GM23248 (cell line): Measurements from ENCODE around the gene CR1. TPM values are rescaled to one million over a fixed set of nuclear protein-coding genes. Genes with fewer than 3 reads are reported as not detected.
A peak's percentile ranks its signal among the peaks of the same experiment; 100 is the strongest.
"Not testable (repeated sequence)": the region's sequence is repeated elsewhere in the genome, so short reads cannot be mapped to it uniquely, and the experiment has no call there.

ENCODE experiments used
- DNase-seq: peaks from one replicate; pipeline ENCODE4 v3.0.0-alpha.2; 2015
- H2AFZ ChIP-seq: fragments of 200-600 bp; sonication (generic); 2 replicates; pipeline ENCODE4 v1.6.1; 2016; ENCODE audit warnings: antibody characterized with exemption
- H3F3A ChIP-seq: fragments of 200-600 bp; sonication (generic); 2 replicates; pipeline ENCODE4 v1.6.1; 2016; ENCODE audit warnings: mild to moderate bottlenecking, antibody characterized with exemption, mixed run types; ENCODE audit not compliant: insufficient read depth
- H3K27ac ChIP-seq: fragments of 200-600 bp; sonication (generic); 2 replicates; pipeline ENCODE4 v1.5.1; 2016; ENCODE audit warnings: mild to moderate bottlenecking
- H3K27me3 ChIP-seq: fragments of 200-600 bp; sonication (generic); replicated peaks from 2 replicates; pipeline ENCODE4 v1.6.1; 2016; ENCODE audit warnings: mild to moderate bottlenecking; ENCODE audit not compliant: insufficient read depth
- H3K36me3 ChIP-seq: fragments of 200-600 bp; sonication (generic); 2 replicates; pipeline ENCODE4 v1.6.1; 2016; ENCODE audit warnings: low read depth, mild to moderate bottlenecking
- H3K4me1 ChIP-seq: fragments of 200-600 bp; sonication (generic); 2 replicates; pipeline ENCODE4 v1.6.1; 2016; ENCODE audit warnings: mild to moderate bottlenecking; ENCODE audit not compliant: insufficient read depth
- H3K4me2 ChIP-seq: fragments of 200-600 bp; sonication (generic); one replicate; pipeline ENCODE4 v1.6.1; 2016; ENCODE audit warnings: mild to moderate bottlenecking; ENCODE audit not compliant: unreplicated experiment
- H3K4me3 ChIP-seq: fragments of 200-600 bp; sonication (generic); 2 replicates; pipeline ENCODE4 v1.5.1; 2016; ENCODE audit warnings: mild to moderate bottlenecking
- H3K79me2 ChIP-seq: fragments of 200-600 bp; sonication (generic); 2 replicates; pipeline ENCODE4 v1.6.1; 2016; ENCODE audit warnings: mild to moderate bottlenecking; ENCODE audit not compliant: insufficient read depth
- H3K9ac ChIP-seq: fragments of 200-600 bp; sonication (generic); 2 replicates; pipeline ENCODE4 v1.6.1; 2016; ENCODE audit warnings: mild to moderate bottlenecking
- H3K9me2 ChIP-seq: fragments of 200-600 bp; sonication (generic); 2 replicates; pipeline ENCODE4 v1.6.1; 2016; ENCODE audit warnings: mixed run types, mild to moderate bottlenecking, moderate library complexity; ENCODE audit not compliant: insufficient read depth
- H3K9me3 ChIP-seq: fragments of 200-600 bp; sonication (generic); one replicate; pipeline ENCODE4 v1.6.1; 2017; ENCODE audit warnings: low read depth
- H4K20me1 ChIP-seq: fragments of 200-600 bp; sonication (generic); 2 replicates; pipeline ENCODE4 v1.6.0; 2016; ENCODE audit not compliant: insufficient read depth
- EZH2 ChIP-seq: fragments of 200-600 bp; sonication (generic); IDR thresholded peaks from 2 replicates; pipeline ENCODE4 v1.6.1; 2018; ENCODE audit warnings: antibody characterized with exemption, mild to moderate bottlenecking; ENCODE audit not compliant: insufficient read depth, poor library complexity, severe bottlenecking
- EZH2phosphoT487 ChIP-seq: fragments of 200-600 bp; sonication (generic); IDR thresholded peaks from 2 replicates; pipeline ENCODE4 v1.6.1; 2018; ENCODE audit warnings: antibody characterized with exemption, moderate library complexity, mild to moderate bottlenecking, low read depth; ENCODE audit not compliant: insufficient read depth
- WGBS, 2 experiments: methylation state at CpG; one replicate each; pipeline ENCODE4 v1.1.6; 2015 to 2017; ENCODE audit warnings: low lambda C conversion rate in 2 of 2, low coverage in 1 of 2; ENCODE audit errors: missing lambda C conversion rate in 2 of 2; 5-methylcytosine and 5-hydroxymethylcytosine counted together
- in situ Hi-C: fragments of 300-500 bp; cut with MboI; formaldehyde crosslinking; loops from 2 replicates; pipeline ENCODE4 v1.15.0; 2020
- polyA plus RNA-seq: library from polyadenylated mRNA; unstranded; fragments of >200 nt; fragmentation: Nextera tagmentation; extraction: Ambion mirVana; gene quantifications from 2 replicates; pipeline ENCODE4 v1.2.1, GENCODE V29; 2016
- total RNA-seq: library from RNA; depleted of rRNA; stranded (reverse); fragments of >200 nt; shearing (Covaris generic); gene quantifications from 2 replicates; pipeline ENCODE4 v1.2.3, GENCODE V29; 2014

Gene CR1
- total and polyA plus RNA-seq, 2 experiments from 2014 or later, result not detected

- in situ Hi-C loops, result no loop called here
- 16 to 19% methylated on average over 2 of the region's 2 CpGs for WGBS, 2 experiments
- Histone ChIP-seq H3K9me2 (no peaks in the 10 kb centered on the region), H3K36me3 (no peaks in the 10 kb centered on the region), H3F3A (no peaks in the 10 kb centered on the region), H3K4me2 (no peak overlapping the region), H3K4me1 (no peaks in the 10 kb centered on the region), H3K27me3 (peaks cover 8% of the 10 kb centered on the region; the same call in 1 of the 2 replicates), H3K4me3 (no peak overlapping the region), H3K27ac (no peak overlapping the region), H3K79me2 (no peaks in the 10 kb centered on the region), H2AFZ (no peak overlapping the region), H3K9me3 (no peaks in the 10 kb centered on the region), H4K20me1 (no peaks in the 10 kb centered on the region), H3K9ac (no peak overlapping the region)
- DNase-seq, result peak; percentile 31
- TF ChIP-seq EZH2phosphoT487, result no peak
- no peak for TF ChIP-seq EZH2
Measured at GRCh38 chr1:207654320-207654719, 158.4 kb downstream of the CR1 start.

GRCh38 chr1:207658408-207658807, 162.5 kb downstream of the CR1 start:
- in situ Hi-C loops, result no loop called here
- H4K20me1 ChIP-seq, result no peaks in the 10 kb centered on the region
- DNase-seq, result no peak
- H3K4me1 ChIP-seq, result no peaks in the 10 kb centered on the region
- no peaks in the 10 kb centered on the region for H3K36me3 ChIP-seq
- peaks cover 8% of the 10 kb centered on the region; the same call in 1 of the 2 replicates for H3K27me3 ChIP-seq
- no peak overlapping the region for H3K4me2 ChIP-seq
- H3K79me2 ChIP-seq, result no peaks in the 10 kb centered on the region
- H3K9me3 ChIP-seq, result no peaks in the 10 kb centered on the region
- H3K9me2 ChIP-seq, result no peaks in the 10 kb centered on the region
- no peak overlapping the region for H3K9ac ChIP-seq
- 64 to 66% methylated on average over 7 of the region's 7 CpGs for WGBS, 2 experiments
- H3K4me3 ChIP-seq, result no peak overlapping the region
- H3F3A ChIP-seq, result no peaks in the 10 kb centered on the region
- H2AFZ ChIP-seq, result no peak overlapping the region
- TF ChIP-seq EZH2, result no peak
- no peak for TF ChIP-seq EZH2phosphoT487
- no peak overlapping the region for H3K27ac ChIP-seq

- Histone ChIP-seq H4K20me1 (no peaks in the 10 kb centered on the region), H3K4me3 (no peak overlapping the region), H2AFZ (no peak overlapping the region), H3F3A (no peaks in the 10 kb centered on the region), H3K27me3 (peaks cover 8% of the 10 kb centered on the region; the same call in 1 of the 2 replicates), H3K79me2 (no peaks in the 10 kb centered on the region), H3K4me1 (no peaks in the 10 kb centered on the region), H3K9ac (no peak overlapping the region), H3K36me3 (no peaks in the 10 kb centered on the region), H3K9me3 (no peaks in the 10 kb centered on the region), H3K9me2 (no peaks in the 10 kb centered on the region), H3K27ac (no peak overlapping the region), H3K4me2 (no peak overlapping the region)
- in situ Hi-C loops, result no loop called here
- 62 to 65% methylated on average over 9 of the region's 9 CpGs for WGBS, 2 experiments
- DNase-seq, result no peak
- TF ChIP-seq EZH2phosphoT487 (no peak), EZH2 (no peak)
Measured at GRCh38 chr1:207658904-207659485, 163.0 kb downstream of the CR1 start.

GRCh38 chr1:207659545-207660153, 163.7 kb downstream of the CR1 start:
- Histone ChIP-seq H3K9ac (no peak overlapping the region), H3K4me1 (no peaks in the 10 kb centered on the region), H3K9me3 (no peaks in the 10 kb centered on the region), H2AFZ (no peak overlapping the region), H3K4me3 (no peak overlapping the region), H4K20me1 (no peaks in the 10 kb centered on the region), H3K9me2 (no peaks in the 10 kb centered on the region), H3K4me2 (no peak overlapping the region), H3F3A (no peaks in the 10 kb centered on the region), H3K36me3 (no peaks in the 10 kb centered on the region), H3K79me2 (no peaks in the 10 kb centered on the region), H3K27me3 (peaks cover 12% of the 10 kb centered on the region; the same call in 1 of the 2 replicates), H3K27ac (no peak overlapping the region)
- DNase-seq, result no peak
- in situ Hi-C loops, result no loop called here
- TF ChIP-seq EZH2 (no peak), EZH2phosphoT487 (no peak)
- 42 to 51% methylated on average over 10 of the region's 10 CpGs for WGBS, 2 experiments

- peaks cover 17% of the 10 kb centered on the region for H3K27me3 ChIP-seq
- 41 to 92% methylated on average over 1 to 2 of the region's 2 CpGs for WGBS, 2 experiments
- H3K4me1 ChIP-seq, H3K79me2 ChIP-seq, H2AFZ ChIP-seq, H3K4me3 ChIP-seq, H3K9me2 ChIP-seq, H3F3A ChIP-seq, H3K9ac ChIP-seq, DNase-seq, in situ Hi-C loops, H3K27ac ChIP-seq, H3K9me3 ChIP-seq, H3K4me2 ChIP-seq, H4K20me1 ChIP-seq, H3K36me3 ChIP-seq: not testable (repeated sequence)
Measured at GRCh38 chr1:207661420-207661819, 165.5 kb downstream of the CR1 start.
